LoVo (cell line): ENCODE measurements around the gene DPP6.
A peak's percentile ranks its signal among the peaks of the same experiment; 100 is the strongest.
"Not testable (repeated sequence)": the region's sequence is repeated elsewhere in the genome, so short reads cannot be mapped to it uniquely, and the experiment has no call there.

Experiments used
- DNase-seq: peaks from one replicate; pipeline ENCODE4 v3.0.0-alpha.2; 2016; ENCODE audit warnings: low spot score

Gene DPP6

GRCh38 chr7:154910977-154911376 is 858.8 kb downstream of the DPP6 start:
- DNase-seq: no peak

DNA sequence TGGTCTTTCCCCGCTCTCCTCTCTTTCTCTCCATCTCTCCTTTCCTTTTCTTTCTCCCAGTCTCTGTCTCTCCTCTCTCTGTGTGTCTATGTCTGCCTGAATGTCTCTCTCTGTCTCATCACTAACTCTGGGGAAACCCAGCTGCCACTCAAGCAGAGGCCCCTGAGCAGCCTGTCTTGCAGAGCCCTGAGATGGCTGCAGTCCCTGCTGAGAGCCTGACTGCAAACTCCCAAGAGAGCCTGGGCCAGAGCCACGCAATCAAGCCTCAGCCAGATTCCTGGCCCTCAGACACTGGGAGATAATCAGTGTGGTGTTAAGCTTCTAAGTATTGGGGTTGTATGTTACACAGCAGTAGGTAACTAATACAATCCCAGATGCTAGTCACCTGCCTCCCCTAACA is 859.2 kb downstream of the DPP6 start:
- no peak for DNase-seq

- DNase-seq: no peak
Observed at GRCh38 chr7:154911862-154912455, 859.8 kb downstream of the DPP6 start.

DNA sequence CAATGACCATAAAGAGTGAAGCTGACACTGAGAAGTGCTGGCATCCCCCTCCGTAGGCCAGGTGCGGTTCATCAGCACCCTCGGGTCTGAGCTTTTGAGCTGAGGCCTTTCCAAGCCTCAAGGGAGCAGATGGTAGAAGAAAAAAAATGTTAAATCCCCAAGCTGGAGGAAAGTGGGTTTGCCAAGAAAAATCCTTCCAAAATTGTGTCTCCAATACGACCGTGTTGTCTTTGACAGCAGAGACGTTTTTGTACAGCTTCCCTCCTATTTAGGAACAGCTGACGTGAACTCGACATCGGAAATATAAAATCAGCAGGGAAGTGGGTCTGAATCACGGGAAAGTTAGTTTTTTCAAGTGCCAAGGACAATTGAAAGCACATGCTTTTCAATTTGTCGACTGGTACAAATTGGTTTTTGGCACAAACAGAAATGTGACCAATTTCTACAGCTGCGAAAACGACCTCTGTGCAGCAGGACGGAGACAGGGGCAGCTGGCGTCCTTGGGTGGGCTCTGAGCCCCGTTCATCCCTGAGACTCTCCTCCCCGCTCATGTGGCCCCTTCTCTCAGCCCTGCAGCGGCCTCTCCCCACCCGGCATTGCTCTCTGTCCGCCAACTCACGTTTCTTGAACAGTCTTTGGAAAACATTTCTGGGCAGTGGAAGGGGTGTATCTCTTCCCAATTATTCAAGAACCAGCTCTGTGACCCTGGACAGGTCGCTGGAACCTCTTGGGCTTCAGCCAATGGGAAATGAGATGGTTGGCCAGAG is 860.9 kb downstream of the DPP6 start:
- no peak for DNase-seq

GRCh38 chr7:154913638-154914307 is 861.6 kb downstream of the DPP6 start:
- DNase-seq: peak; percentile 76

- DNase-seq: no peak
Observed at GRCh38 chr7:154914308-154914995, 862.3 kb downstream of the DPP6 start.

GRCh38 chr7:154914996-154915380 is 862.8 kb downstream of the DPP6 start:
- no peak for DNase-seq

DNA sequence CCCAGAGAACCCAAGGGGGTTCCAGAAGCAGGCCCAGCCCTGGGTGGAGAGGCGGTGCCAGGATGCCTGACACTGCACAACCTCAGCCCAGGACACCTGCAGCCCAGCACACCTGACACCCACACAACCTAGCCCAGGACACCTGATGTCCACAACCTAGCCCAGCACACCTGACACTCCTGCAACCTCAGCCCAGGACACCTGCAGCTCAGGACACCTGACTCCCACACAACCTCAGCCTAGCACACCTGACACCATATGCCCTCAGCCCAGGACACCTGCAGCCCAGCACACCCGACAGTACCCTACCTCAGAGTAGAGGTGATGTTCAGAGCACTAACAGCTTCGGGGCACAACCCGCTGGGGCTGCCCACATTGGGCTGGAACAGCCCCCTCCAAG is 863.4 kb downstream of the DPP6 start:
- DNase-seq: no peak

DNA sequence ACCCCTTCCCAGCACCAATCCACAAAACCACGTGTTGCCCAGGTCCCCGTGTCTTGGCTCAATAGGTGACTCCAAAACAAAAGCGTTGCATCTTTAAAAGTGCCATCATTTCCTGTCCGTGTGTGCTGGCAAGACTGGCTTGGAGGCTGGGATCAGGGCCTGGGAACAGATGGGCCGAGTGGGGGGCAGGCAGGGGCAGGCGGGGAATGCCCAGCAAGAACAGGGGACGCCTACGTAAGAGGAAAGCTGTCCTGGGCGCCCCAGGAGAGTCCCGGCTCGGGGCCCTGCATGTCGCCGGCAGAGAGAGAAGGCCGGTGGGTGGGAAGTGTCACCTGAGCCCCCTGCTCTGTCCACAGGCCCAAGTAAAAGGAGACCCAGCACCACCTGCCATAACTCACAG is 864.2 kb downstream of the DPP6 start:
- DNase-seq: no peak

GRCh38 chr7:154916856-154917807 is 864.9 kb downstream of the DPP6 start:
- DNase-seq: no peak

DNA sequence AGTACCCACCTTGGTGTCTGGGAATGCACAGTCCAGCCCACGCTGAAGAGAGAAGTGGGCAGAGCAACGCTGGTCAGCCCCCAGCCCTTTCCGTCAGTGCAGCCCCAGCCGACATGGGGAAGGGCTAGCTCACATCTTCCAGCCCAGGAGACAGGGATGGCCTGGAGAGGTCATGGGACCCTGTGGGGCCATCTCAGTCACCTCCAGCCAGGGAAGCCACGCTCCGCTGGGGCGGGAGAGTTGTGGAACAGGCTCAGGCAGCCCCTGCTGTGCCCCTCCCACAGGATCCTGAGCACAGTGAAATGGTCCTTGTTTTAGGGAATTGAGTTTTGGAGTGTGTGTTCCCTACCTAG is 865.6 kb downstream of the DPP6 start:
- DNase-seq: no peak

GRCh38 chr7:154918266-154918665 is 866.1 kb downstream of the DPP6 start:
- no peak for DNase-seq

GRCh38 chr7:154918741-154919140 is 866.5 kb downstream of the DPP6 start:
- no peak for DNase-seq

- DNase-seq: no peak
Observed at GRCh38 chr7:154919344-154920225, 867.4 kb downstream of the DPP6 start.

- not testable (repeated sequence) for DNase-seq
Observed at GRCh38 chr7:154922472-154922871, 870.3 kb downstream of the DPP6 start.

DNA sequence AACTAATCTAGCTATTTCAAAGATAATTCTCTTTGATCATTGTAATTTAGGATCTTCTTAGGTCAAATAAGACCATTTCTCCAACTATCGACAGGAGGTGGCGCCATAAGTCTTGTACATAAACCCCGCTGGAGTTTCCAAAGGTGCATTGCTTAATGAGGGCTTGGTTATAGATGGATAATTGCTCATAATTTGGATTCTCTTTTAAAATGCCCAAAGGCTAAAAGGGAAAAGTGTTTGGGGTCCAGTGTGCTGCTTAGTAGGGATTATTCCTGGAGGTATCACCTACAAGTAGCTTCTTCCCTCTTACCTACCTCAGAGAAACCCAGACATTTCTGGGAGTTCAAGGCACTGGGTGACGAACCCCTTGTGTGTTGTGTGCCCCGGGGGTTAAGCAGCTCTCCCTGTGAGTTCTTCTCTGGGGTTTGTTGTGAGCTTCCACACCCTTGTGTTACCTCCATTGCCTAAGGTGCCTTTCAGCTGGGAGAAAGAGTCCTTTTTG is 875.5 kb downstream of the DPP6 start:
- peak; percentile 90 for DNase-seq

- DNase-seq: peak; percentile 91
Observed at GRCh38 chr7:154928136-154929005, 876.2 kb downstream of the DPP6 start.

GRCh38 chr7:154929006-154929726 is 877.0 kb downstream of the DPP6 start:
- DNase-seq: peak; percentile 25

DNA sequence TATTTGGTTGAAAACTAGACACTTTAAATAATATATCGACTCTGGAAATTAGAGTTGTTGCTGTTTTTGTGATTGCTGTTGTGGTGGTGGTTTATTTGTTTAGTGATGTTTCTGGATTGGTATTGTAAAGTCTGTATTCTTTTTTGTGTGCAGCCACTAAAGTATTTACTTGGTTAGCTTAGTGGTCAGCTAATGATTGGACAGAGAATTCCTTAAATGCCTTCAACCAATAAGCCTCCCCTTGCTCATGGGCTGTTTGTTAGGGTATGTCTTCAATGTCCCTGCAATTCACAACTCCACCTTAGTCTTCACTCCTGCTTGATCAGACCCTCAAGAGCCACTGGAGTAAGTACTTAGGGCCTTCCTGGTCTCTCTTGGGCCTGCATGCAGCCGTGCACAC is 879.7 kb downstream of the DPP6 start:
- DNase-seq: no peak
